Fibroblast of skin of abdomen (primary cell): Measurements from ENCODE around the gene PDE4D.
A peak's percentile ranks its signal among the peaks of the same experiment; 100 is the strongest.

Experiments
- DNase-seq: peaks from one replicate; pipeline ENCODE4 v3.0.0-alpha.2; 2013

Gene PDE4D

GRCh38 chr5:59838067-59838466, 55.5 kb downstream of the PDE4D start:
- no peak for DNase-seq

GRCh38 chr5:59837071-59837470, 56.5 kb downstream of the PDE4D start:
- DNase-seq = no peak

GRCh38 chr5:59835800-59836199, 57.7 kb downstream of the PDE4D start:
- no peak for DNase-seq

GRCh38 chr5:59833448-59833847, 60.1 kb downstream of the PDE4D start:
- no peak for DNase-seq

- DNase-seq = no peak
These were observed 60.8 kb downstream of the PDE4D start for GRCh38 chr5:59832577-59833301.

GRCh38 chr5:59831326-59832010, 62.1 kb downstream of the PDE4D start:
- DNase-seq = no peak

- DNase-seq = no peak
These were observed 62.9 kb downstream of the PDE4D start for GRCh38 chr5:59830536-59831200.

GRCh38 chr5:59829922-59830321, 63.6 kb downstream of the PDE4D start:
- DNase-seq = no peak

GRCh38 chr5:59829386-59829785, 64.1 kb downstream of the PDE4D start:
- peak; percentile 91 for DNase-seq

- DNase-seq = no peak
These were observed 64.9 kb downstream of the PDE4D start for GRCh38 chr5:59828623-59829022.

GRCh38 chr5:59826996-59827395, 66.5 kb downstream of the PDE4D start:
- DNase-seq = no peak

- DNase-seq = no peak
These were observed 70.1 kb downstream of the PDE4D start for GRCh38 chr5:59823420-59823819.

- DNase-seq = no peak
These were observed 73.7 kb downstream of the PDE4D start for GRCh38 chr5:59819806-59820205.

GRCh38 chr5:59817536-59817935, 76.0 kb downstream of the PDE4D start:
- no peak for DNase-seq

- no peak for DNase-seq
These were observed 76.7 kb downstream of the PDE4D start for GRCh38 chr5:59816654-59817300.

- no peak for DNase-seq
These were observed 79.0 kb downstream of the PDE4D start for GRCh38 chr5:59814537-59814872.

GRCh38 chr5:59813761-59814536, 79.6 kb downstream of the PDE4D start:
- peak; percentile 67 for DNase-seq

- peak; percentile 72 for DNase-seq
These were observed 83.5 kb downstream of the PDE4D start for GRCh38 chr5:59810041-59810440.

- DNase-seq = no peak
These were observed 85.7 kb downstream of the PDE4D start for GRCh38 chr5:59807806-59808205.

- no peak for DNase-seq
These were observed 93.1 kb downstream of the PDE4D start for GRCh38 chr5:59800347-59800893.

- DNase-seq = peak; percentile 56
These were observed 93.7 kb downstream of the PDE4D start for GRCh38 chr5:59799668-59800346.
